Activated CD4-positive, alpha-beta T cell treated with anti-CD3 and anti-CD28 coated beads, Interleukin-2, amount 50 U/mL, for 4 hours (primary cell): ENCODE results near the gene MAP7D1.
"Not testable (repeated sequence)": the region's sequence is repeated elsewhere in the genome, so short reads cannot be mapped to it uniquely, and the experiment has no call there.

ENCODE experiments used
- DNase-seq, 2 experiments: peaks; one replicate each; pipeline ENCODE4 v3.0.0-alpha.2; 2020

MAP7D1 gene

DNA sequence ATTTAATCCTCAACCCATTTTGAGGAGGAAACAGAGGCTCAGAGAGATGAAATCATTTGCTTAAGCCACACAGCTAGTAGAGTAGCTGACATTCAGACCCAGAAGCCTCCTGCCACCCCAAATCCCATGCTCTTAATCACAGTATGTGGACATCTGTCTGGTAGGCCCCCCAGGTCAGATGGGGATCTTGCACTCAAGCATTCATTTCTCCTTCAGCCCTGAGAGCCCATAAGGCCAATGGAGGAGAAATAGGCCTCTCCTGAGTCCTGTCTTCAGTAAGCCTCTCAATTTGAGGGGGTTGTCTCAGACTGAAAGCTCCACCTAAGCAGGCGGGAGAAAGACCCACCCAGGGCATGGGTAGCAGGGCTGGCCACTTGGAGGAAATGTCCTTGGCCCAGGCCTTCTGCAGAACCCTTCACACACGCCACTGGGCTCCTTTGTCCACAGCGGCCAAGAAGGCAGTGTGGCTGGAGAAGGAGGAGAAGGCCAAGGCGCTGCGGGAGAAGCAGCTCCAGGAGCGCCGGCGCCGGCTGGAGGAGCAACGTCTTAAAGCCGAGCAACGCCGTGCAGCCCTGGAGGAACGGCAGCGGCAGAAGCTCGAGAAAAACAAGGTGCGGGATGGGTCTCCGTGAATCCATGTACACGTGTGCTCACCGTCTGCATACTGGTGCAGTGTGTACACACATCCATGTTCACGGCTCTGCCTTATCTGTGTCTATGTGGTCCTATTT, 16.2 kb downstream of the MAP7D1 start:
- DNase-seq = no peak

DNA sequence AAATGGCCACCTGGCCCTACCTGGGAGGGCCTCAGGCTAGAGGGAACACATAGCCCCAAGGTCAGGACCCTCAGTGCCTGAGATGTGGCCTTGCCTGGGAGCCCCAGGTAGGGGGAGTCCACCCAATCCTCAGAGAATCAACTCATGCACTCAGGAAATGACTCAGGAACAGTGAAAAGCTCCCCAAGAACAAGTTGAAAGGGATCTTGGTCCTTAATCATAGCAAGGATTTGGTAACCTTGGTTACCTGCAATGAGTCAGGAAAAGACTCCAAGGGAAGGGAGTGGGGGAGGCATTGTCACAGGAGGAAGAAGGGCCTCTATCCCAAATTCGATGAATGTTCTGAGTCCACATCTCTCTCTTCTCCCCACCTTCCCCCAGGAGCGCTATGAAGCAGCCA, 17.0 kb downstream of the MAP7D1 start:
- no peak for DNase-seq

DNA sequence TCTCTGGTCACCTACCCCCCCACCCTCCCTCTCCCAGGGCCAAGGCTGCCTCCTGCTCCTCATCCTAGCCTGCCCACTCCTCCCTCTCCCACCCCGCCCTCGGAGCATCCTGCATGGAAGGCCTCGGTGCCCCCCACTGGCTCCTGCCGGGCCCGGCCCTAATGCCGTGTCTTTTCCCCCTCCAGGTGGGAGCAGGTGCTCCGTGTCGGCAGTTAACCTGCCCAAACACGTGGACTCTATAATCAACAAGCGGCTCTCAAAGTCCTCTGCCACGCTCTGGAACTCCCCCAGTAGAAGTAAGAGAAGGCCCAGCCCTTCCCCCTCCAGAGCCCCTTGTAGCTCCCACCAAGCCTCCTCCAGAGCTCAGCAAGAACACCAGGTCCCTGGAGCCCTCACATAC, 18.8 kb downstream of the MAP7D1 start:
- DNase-seq = no peak

DNA sequence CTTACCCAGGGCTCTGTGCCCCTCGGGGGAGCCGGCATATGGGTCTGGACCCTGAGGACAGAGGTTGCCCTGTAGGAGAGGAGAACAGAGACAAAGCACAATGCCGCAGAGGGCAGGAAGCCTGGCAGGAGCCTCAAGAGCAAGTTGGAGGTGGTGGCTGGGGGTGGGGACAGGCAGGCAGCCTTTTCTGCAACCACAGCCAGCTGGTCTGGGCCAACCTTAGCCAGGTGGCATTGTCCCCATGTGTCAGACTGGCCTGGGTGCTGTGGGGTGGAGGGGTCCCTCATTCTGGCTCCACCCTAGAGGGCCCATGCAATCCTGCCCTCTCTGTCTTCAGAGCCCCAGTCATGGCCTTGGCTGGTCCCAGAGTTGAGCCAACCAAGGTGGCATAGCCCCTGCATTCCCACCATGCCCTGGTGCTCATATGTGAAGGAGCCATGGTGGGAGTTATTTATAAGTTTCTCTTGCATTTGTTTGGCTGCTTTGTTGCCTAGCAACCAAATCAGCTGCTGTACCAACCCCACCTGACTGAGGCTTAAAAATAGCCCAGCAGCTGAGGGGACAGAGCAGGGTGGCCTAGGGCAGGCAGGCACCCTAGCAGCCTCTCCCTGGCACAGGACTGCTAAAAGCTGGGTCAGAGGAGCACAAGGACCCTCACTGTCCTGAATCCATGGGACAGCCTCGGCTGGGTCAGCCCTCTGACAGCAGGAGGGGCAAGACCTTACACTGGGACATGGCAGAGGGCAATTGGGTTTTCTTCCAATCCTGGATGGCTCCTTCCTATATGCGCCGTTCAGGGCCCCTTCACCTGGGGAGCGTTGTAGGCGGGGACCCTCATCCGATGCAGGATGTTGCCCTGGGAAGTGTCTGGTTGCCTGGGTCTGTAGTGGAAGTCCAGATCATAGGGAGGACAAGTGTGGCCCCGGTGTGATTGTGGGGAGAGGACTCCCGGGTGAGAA, 19.5 kb downstream of the MAP7D1 start:
- DNase-seq = no peak

DNA sequence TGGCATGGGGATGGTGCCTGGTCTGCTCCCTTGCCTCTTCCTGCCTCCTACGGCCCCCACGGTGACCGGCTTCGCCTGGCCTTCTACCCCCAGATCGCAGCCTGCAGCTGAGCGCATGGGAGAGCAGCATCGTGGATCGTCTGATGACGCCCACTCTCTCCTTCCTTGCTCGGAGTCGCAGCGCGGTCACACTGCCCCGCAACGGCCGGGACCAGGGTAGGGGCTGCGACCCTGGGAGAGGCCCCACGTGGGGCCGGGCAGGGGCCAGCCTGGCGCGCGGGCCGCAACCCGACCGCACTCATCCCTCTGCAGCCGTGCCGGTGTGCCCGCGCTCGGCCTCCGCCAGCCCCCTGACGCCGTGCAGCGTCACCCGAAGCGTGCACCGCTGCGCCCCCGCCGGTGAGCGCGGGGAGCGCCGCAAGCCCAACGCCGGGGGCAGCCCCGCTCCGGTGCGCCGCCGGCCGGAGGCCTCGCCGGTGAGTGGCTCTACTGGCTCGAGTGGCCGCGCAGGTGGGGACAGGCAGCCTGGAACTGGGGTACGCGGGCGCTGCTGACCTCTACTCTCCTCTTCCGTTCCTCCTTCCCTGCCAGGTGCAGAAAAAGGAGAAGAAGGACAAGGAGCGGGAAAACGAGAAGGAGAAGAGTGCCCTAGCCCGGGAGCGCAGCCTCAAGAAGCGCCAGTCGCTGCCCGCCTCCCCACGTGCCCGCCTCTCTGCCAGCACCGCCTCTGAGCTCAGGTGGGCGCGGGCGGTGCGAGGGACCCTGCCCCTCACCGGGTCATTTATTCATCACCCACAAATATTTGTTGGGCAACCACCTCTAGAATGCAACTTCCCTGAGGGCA, 20.4 kb downstream of the MAP7D1 start:
- DNase-seq = no peak

DNA sequence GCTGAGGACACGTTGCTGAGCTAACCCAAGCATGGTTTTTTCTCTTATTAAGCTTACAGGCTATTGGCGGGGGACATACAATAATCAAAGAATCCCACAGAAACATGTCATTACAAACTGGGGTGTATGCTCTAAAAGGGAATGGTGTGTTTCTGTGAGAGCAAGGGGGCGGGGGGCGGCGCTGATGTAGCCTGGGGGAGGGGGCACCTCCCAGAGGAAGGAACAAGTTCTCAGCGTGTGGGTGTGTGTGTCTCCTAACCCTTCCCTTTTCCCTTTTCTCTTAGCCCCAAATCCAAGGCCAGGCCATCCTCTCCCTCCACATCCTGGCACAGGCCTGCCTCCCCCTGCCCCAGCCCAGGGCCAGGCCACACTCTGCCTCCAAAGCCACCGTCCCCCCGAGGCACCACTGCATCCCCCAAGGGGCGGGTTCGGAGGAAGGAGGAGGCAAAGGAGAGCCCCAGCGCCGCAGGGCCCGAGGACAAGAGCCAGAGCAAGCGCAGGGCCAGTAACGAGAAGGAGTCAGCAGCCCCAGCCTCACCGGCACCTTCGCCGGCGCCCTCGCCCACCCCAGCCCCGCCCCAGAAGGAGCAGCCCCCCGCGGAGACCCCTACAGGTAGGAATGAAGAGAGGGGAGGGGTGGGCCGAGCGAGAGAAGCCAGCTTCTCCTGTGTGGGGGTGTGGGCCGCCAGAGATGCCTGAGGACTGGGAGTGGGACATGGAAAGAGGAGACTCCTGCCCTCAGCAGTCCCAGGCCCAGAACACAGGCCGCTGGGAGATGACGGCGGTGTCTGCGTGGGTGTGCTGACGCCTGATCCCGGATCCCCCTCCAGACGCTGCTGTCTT, 21.9 kb downstream of the MAP7D1 start:
- no peak for DNase-seq

DNA sequence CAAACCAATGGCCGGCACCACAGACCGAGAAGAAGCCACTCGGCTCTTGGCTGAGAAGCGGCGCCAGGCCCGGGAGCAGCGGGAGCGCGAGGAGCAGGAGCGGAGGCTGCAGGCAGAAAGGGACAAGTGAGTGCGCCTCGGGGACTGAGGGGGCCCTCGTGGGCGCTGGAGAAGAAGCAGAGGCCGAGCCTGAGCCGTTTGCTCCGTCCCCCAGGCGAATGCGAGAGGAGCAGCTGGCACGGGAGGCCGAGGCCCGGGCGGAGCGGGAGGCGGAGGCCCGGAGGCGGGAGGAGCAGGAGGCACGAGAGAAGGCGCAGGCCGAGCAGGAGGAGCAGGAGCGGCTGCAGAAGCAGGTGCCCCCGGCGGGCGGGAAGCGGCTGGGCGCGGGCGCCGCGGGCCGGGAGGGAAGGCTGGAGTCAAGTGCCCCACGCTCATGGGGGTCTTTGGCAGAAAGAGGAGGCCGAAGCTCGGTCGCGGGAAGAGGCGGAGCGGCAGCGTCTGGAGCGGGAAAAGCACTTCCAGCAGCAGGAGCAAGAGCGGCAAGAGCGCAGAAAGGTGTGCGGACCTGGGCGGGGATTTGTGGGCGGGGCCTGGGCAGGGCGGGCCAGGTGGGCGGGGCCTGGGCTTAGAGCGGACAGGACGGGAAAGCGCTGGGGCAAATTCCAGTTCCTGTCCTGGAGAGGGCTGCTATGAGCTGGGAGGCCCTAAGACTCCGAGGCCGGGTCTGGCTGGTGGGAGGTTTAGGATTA, 22.7 kb downstream of the MAP7D1 start:
- DNase-seq = no peak

DNA sequence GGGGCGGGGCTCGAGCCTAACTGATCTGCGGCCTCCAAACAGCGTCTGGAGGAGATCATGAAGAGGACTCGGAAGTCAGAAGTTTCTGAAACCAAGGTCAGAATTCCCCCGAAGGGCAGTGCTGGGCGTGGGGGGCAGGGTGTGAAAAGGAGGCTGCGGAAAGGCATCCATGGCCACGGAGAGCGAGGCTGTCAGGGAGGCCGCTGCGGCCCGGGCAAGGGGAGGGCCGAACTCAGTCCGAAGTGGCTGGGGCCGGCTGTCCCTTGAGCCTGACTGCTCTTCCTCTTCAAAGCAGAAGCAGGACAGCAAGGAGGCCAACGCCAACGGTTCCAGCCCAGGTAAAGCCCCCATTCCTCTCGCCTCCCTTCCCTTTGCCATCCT, 23.2 kb downstream of the MAP7D1 start:
- DNase-seq = no peak

DNA sequence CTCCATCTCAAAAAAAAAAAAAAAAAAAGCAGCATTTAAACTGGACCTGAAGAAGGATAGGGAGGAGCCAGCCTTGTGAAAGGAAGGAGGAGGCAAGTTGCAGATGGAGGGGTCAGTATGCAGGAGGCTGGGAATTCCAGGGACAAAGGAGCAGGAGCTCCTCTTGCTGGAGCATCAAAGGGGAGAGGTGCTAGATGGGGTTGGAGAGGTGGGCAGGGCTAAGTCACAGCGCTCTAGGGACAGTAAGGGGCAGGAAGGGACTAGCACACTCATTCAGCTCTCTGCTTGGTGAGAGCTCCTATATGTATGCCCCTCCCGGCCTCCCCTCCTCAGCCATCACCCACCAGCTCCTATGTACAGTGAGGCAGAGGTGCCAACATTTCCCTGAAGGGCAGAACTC, 26.8 kb downstream of the MAP7D1 start:
- no peak for DNase-seq

DNA sequence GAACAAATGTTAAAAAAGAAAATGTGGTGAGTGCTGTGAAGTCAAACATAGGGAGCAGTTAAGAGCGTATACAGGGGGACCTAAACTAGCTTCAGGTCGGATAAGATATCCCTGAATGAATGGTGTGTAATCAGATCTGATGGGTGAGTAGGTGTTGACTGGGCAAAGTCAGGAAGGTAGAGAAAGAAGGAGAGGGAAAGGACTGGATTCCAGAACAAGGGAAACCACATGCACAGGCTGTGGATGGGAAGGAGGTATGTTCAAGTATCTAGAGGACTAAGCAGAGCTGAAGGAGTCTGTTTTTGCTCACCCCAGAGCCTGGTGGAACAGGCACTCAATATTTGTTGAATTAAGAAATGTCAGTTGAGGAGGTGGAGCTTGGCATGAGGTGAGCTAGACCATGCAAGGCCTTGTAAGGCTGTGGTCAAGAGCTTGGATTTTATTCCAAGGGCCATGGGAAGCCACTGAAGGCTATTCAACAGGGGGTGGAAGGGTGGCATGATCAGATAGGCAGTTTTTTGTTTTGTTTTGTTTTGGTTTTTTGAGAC, 27.4 kb downstream of the MAP7D1 start:
- no peak for DNase-seq

DNA sequence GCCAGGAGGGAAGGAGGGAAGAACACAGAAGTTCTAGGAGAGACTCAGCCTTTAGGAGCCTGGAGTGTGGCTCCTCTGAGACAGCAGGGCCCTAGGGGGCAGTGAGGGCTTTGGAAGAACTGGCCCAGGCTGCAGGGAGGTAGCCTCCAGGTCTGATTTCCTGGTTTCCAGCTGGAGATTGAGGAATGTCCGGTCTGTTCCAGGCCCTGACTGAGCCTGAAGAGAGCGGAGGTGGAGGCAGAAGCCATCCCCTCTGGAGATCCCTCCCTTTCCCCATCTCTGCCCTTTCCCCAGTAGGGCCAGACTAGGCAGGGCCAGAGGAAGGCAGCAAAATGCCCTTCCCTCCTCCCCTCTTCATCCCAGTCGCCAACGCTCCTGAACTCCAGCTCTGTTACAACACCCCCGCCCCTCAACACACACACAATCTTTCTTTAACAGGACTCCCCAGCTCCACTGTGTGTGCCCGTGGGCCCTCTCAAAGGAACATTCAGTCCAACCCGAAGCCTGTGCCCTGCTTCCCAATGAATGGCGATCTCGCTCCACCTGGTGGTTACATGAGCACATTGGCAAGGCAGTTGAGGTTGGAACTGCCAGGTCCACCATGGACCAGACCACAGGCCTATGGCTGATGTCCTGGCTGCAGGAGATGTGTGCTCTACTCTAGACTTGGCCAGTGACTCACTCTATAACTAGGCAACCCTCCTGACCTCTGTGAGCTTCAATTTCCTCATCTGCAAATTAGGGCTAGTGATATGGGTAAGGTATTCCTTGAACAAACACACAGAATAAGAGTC, 32.0 kb downstream of the MAP7D1 start:
- peak; percentile 74 to 75 for DNase-seq

DNA sequence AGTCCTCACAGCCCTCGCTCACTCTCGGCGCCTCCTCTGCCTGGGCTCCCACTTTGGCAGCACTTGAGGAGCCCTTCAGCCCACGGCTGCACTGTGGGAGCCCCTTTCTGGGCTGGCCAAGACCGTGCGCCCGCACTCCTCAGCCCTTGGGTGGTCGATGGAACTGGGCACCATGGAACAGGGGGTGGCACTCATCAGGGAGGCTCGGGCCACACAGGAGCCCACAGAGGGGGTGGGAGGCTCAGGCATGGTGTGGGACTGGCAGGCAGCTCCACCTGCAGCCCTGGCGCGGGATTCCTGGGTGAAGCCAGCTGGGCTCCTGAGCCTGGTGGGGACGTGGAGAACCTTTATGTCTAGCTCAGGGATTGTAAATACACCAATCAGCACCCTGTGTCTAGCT, 40.8 kb downstream of the MAP7D1 start:
- DNase-seq = not testable (repeated sequence)

DNA sequence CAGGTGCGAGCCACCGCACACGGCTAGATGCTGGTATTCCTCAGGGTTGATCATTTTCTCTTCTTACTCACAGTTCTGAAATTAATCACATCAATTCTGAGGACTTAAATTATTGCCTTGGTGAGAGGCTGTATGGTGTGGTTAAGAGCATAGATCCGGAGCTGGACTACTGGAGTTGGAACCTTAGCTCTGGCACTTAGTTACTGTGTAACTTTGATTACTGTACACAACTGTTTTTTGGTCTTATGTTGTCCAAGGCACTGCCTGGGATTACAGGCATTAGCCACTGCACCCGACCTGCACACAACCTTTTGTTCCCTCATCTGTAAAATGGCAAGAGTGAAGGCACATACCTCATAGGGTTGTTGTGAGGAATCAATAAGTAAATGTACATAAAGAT, 42.7 kb downstream of the MAP7D1 start:
- no peak for DNase-seq

DNA sequence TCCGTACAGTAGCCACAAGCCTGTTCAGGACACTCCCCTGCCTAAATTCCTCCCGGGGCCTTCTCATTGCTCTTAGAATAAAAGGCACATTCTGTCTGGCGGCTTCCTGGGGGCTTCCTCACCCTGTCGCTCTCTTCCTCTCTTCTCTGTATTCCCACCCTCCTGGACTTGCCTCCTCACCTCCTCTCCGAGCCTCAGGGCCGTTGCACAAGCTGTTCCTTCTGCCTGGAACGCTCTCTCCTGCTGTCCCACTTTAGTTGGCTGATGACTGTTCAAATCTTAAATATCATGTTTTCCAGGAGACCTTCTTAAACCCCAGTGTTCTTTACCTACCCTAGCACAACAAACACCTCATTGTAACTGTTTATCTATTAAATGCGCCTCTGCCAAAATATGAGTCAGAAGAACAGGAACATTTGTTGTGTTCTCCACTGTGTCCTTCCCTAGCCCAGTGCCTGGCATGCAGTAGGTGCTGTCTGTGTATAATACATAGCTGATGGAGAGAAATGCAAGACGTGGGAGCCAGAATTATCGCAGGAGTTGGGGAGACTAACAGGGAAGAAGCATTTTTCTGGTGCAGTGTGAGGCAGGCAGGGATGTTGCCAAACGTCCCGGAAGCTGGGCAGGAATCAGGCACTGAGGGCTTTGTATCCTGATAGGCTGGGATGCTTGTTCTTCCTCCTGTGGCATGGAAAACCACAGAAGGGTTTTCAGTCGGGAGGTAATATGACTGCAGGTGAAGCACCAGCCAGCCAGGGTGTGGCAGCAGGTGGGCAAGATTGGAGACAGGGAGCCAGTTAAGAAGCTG, 44.2 kb downstream of the MAP7D1 start:
- no peak for DNase-seq

DNA sequence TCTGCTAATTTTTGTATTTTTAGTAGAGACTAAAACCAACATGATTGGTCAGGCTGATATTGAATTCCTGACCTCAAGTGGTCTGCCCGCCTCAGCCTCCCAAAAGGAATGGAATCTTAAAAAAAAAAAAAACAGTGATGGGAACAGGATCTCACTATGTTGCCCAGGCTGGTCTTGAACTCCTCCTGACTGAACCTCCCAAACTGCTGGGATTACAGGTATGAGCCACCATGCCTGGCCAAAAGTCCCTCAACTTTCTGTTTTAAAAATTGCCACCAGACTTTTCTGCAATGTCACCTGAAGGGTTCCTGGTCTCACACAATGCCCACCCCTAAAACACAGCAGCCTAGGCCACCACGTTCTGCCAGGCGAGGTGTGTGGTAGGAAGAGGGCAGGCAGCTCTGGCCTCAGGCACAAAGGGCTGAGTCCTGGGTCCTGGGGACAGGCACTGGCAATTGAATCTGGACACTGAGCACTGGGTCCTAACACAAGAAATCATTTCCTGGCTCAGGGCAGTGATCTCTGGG, 47.1 kb downstream of the MAP7D1 start:
- no peak for DNase-seq

DNA sequence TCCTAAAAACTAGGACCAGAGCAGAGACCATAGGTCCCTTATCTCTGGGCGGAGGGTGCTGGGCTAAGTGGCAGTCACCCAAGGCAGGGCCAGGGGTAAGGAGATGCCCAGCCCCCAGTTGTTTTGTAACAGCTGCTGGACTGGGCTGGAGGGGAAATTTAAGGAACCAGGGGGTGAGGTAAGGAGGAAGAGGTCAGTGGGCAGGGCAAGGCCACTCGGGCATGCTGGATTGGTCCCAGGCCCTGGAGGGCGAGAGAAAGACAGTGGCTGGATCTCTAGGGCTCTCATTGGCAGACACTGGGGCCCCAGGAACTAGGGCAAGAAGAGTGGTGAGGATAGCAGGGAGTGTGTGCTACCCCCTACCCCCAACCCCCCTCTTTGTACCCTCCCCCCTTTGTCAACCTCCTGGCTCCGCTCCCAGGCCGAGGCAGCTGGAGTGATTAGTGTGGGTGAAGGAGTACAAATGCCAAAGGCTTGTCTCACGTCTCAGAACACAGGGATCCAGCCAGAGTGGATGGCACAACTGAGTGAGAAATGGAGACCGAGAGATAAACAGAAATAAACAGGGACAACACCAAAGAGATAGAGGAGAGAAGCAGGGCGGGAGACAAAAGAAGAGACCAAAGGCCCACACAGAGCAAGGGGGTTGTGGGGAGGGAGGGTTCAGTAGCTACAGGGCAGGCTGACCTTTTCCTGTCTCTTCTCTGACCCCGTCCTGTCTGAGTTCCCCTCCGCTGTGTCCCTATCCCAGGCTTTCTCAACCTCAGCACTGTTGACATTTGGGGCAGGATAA, 47.8 kb downstream of the MAP7D1 start:
- no peak for DNase-seq

DNA sequence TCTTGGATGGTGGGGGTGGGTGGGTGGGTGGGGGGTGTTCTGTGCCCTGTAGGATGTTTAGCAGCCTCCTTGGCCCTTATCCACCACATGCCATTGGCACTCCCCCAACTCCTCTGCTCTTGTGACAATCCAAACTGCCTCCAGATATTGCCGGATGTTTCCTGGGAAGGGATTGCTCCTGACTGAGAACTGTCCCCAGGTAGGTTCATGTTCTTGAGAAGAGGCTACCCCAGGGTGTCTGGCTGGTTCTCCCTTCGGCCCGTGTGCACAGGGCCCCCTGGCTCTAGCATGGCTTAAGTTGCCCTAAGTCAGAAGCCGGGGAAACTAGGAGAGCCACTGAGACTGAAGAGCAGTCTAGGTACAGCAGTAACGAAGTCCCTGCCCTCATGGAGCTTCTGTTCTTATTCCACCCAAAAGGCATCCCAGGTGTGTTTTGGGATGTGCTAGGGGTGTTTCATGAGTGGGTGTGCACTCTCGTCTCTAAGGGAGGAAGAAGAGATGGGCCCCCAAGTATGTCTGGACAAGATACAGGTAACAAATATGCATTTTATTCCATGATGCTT, 48.5 kb downstream of the MAP7D1 start:
- DNase-seq = no peak

DNA sequence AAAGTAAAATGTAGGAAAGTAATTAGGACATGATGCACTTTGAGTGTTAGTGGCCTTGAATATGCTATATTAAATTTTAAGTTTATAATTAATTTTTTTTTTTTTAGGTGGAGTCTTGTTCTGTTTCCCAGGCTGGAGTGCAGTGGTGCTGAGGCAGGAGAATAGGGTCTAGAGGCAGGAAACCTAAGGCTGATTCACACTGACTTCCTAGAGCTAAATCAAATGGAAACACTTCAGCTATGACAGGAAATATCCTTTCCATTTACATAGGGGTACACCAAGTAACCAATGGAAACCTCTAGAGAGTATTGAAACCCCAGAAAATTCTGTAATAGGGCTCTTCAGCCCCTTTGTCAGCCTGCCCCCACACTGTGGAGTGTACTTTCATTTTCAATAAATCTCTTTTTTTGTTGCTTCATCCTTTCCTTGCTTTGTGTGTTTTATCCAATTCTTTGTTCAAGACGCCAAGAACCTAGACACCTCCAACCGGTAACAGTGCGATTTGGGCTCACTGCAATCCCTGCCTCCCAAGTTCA, 50.4 kb downstream of the MAP7D1 start:
- DNase-seq = no peak
